ENCODE measurements around the gene TAGLN.

DNA sequence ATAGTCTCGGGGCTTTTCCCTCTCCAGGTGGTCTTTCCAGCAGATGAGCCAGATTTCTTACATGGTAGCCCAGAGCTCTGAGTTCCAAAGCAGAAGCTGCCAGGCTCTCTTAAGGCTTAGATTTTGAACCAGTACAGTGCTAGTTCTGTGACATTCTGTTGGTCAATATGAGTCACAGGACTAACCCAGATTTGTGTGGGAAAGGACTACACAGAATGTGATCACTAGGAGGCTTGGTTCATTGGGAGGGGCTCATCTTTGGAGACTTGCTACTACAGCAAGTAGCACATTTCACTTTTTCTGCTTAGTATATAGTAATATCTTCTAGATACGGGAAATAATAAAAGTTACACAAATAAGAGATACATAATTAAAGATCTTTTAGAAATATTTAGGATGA lies 57.4 kb downstream of the TAGLN start:
- TF ChIP-seq, protein P1, sequence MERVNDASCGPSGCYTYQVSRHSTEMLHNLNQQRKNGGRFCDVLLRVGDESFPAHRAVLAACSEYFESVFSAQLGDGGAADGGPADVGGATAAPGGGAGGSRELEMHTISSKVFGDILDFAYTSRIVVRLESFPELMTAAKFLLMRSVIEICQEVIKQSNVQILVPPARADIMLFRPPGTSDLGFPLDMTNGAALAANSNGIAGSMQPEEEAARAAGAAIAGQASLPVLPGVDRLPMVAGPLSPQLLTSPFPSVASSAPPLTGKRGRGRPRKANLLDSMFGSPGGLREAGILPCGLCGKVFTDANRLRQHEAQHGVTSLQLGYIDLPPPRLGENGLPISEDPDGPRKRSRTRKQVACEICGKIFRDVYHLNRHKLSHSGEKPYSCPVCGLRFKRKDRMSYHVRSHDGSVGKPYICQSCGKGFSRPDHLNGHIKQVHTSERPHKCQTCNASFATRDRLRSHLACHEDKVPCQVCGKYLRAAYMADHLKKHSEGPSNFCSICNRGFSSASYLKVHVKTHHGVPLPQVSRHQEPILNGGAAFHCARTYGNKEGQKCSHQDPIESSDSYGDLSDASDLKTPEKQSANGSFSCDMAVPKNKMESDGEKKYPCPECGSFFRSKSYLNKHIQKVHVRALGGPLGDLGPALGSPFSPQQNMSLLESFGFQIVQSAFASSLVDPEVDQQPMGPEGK (CRISPR knock-in tag; IDR thresholded peaks at IDR 0.05; ENCODE audit: borderline replicate concordance), result no peak
- TF ChIP-seq TCF4 (CRISPR knock-in tag; IDR thresholded peaks at IDR 0.05; ENCODE audit: borderline replicate concordance), result no peak
- TF ChIP-seq ZFP30 (CRISPR knock-in tag; IDR thresholded peaks at IDR 0.05), result no peak
